GM12878 (cell line): Measurements from ENCODE around the gene GPHB5. TPM values are rescaled to one million over a fixed set of nuclear protein-coding genes. Genes with fewer than 3 reads are reported as not detected.

Experiments
- ATAC-seq: fragments of 200-7000 bp; cut with Tn5 transposase; 3 replicates; pipeline ENCODE4 v1.9.1; 2020; ENCODE audit warnings: mild to moderate bottlenecking, moderate library complexity
- BruUV-seq: library from RNA; stranded (reverse); fragments of 400-500 nt; replicated peaks from 2 replicates; lab custom pipeline; 2021; lab: Mats Ljungman, UMichigan
- CTCF ChIA-PET: fragments of 300-600 bp; sonication (Branson Sonifier 250); formaldehyde crosslinking; extraction: SDS; loops from one replicate; lab custom pipeline; 2021; ENCODE audit warnings: inconsistent platforms; lab: Yijun Ruan, JAX
- POLR2A ChIA-PET: fragments of 350-600 bp; formaldehyde crosslinking; extraction: SDS; loops from one replicate; lab custom pipeline; 2021; ENCODE audit warnings: inconsistent platforms; lab: Charles Lee
- RAD21 ChIA-PET: fragments of 300-600 bp; sonication (Branson Sonifier 250); formaldehyde crosslinking; loops from one replicate; lab custom pipeline; 2023; ENCODE audit warnings: antibody characterized with exemption; ENCODE audit not compliant: unreplicated experiment; lab: Charles Lee
- SMC1A ChIA-PET: fragments of 300-600 bp; sonication (Branson Sonifier 250); formaldehyde crosslinking; loops from one replicate; lab custom pipeline; 2023; ENCODE audit not compliant: unreplicated experiment, uncharacterized antibody; lab: Charles Lee
- DNase-seq: peaks from one replicate; pipeline ENCODE4 v3.0.0-alpha.2; 2011; ENCODE audit warnings: low read depth, low spot score
- FAIRE-seq: peaks from 3 replicates; lab custom pipeline; 2011; peaks lifted over from hg19 to GRCh38; lab: Jason Lieb, UNC
- H2AFZ ChIP-seq: 2 replicates; pipeline ENCODE4 v1.6.0; 2011; ENCODE audit warnings: low read depth, low read length, control low read depth; ENCODE audit not compliant: control insufficient read depth
- H3K27ac ChIP-seq: 2 replicates; pipeline ENCODE4 v1.5.1; 2011; ENCODE audit warnings: control low read depth; ENCODE audit not compliant: control insufficient read depth, insufficient read depth
- H3K27me3 ChIP-seq, 2 experiments: replicated peaks in 1 of 2; 2 replicates each; pipeline versions ENCODE4 v1.6.0 to v1.6.1; 2011; ENCODE audit warnings: low read length in 1 of 2; ENCODE audit not compliant: control insufficient read depth in 2 of 2, insufficient read depth in 2 of 2
- H3K36me3 ChIP-seq, 2 experiments: 2 replicates each; pipeline ENCODE4 v1.5.1; 2011; ENCODE audit warnings: low read length in 1 of 2; ENCODE audit not compliant: control insufficient read depth in 2 of 2, insufficient read depth in 2 of 2
- H3K4me1 ChIP-seq: 2 replicates; pipeline ENCODE4 v1.6.1; 2011; ENCODE audit warnings: mild to moderate bottlenecking, low read length, moderate library complexity, mixed read lengths; ENCODE audit not compliant: control insufficient read depth, insufficient read depth
- H3K4me2 ChIP-seq: 2 replicates; pipeline ENCODE4 v1.6.0; 2011; ENCODE audit warnings: control low read depth; ENCODE audit not compliant: control insufficient read depth, insufficient read depth
- H3K4me3 ChIP-seq: fragments of 200-600 bp; sonication (generic); 2 replicates; pipeline ENCODE4 v1.5.1; 2016
- H3K79me2 ChIP-seq: 2 replicates; pipeline ENCODE4 v1.6.0; 2011; ENCODE audit warnings: low read length; ENCODE audit not compliant: control insufficient read depth, insufficient read depth
- H3K9ac ChIP-seq: 2 replicates; pipeline ENCODE4 v1.8.0; 2011; ENCODE audit warnings: low read length, control low read depth, mixed read lengths; ENCODE audit not compliant: control insufficient read depth, insufficient read depth
- H3K9me3 ChIP-seq: replicated peaks from 3 replicates; pipeline ENCODE4 v1.5.1; 2011; ENCODE audit warnings: mild to moderate bottlenecking, low read length; ENCODE audit not compliant: control insufficient read depth, insufficient read depth
- H4K20me1 ChIP-seq: 2 replicates; pipeline ENCODE4 v1.6.0; 2011; ENCODE audit not compliant: control insufficient read depth, insufficient read depth
- SREBF2 ChIP-seq: IDR thresholded peaks from 2 replicates; pipeline ENCODE4 v1.6.1; 2012; ENCODE audit warnings: mild to moderate bottlenecking, low read length
- ZBTB4 ChIP-seq: fragments of 450-650 bp; formaldehyde crosslinking; IDR thresholded peaks from 2 replicates; pipeline ENCODE4 v1.4.0; 2022; ENCODE audit warnings: mild to moderate bottlenecking, moderate library complexity
- ZNF274 ChIP-seq: IDR thresholded peaks from one replicate; pipeline ENCODE4 v1.8.0; 2011; ENCODE audit not compliant: insufficient read length, insufficient read depth
- WGBS: methylation state at CpG from one replicate; pipeline ENCODE4 v1.1.6; 2016; ENCODE audit warnings: low lambda C conversion rate; ENCODE audit not compliant: insufficient replicate concordance, insufficient coverage; ENCODE audit errors: missing lambda C conversion rate; 5-methylcytosine and 5-hydroxymethylcytosine counted together
- in situ Hi-C: fragments of 300-500 bp; cut with MboI; formaldehyde crosslinking; loops from 9 replicates; pipeline ENCODE4 v1.14.3; 2018; ENCODE audit warnings: mixed read lengths
- intact Hi-C: fragments of 100-400 bp; cut with micrococcal nuclease; formaldehyde crosslinking; loops from one replicate; pipeline ENCODE4 v1.14.2; 2022; ENCODE audit not compliant: unreplicated experiment
- polyA plus RNA-seq, 11 experiments: library from polyadenylated mRNA; depleted of rRNA in 4 of 11; unstranded in 6 of 11; stranded (reverse) in 5 of 11; fragments of >200 nt; fragmentation: Nextera tagmentation in 4 of 11; fragmentation: Illumina TruSeq in 1 of 11; extraction: Ambion mirVana in 4 of 11; extraction: Trizol in 1 of 11; gene quantifications; 1 replicate in 1 of 11; 2 replicates in 10 of 11; pipeline versions ENCODE4 v1.2.1 to v1.2.3, GENCODE V29; 2011 to 2016; ENCODE audit warnings: inconsistent platforms in 2 of 11, missing spikeins in 2 of 11, low read depth in 1 of 11
- total RNA-seq, 4 experiments: library from RNA; depleted of rRNA in 3 of 4; stranded (reverse); fragments of >200 nt in 3 of 4; fragmentation: Illumina TruSeq in 1 of 4; extraction: Trizol in 1 of 4; gene quantifications; 2 replicates each; pipeline versions ENCODE4 v1.2.1 to v1.2.3, GENCODE V29; 2013 to 2021

The GPHB5 gene
- total and polyA plus RNA-seq, 10 of the 15 experiments (the other 5 are each of a cell fraction or from before 2014, with no cell fraction given): not detected

- ChIA-PET POLR2A (no interaction called here), CTCF (interaction anchor here (1.2 kb wide), 2 partner anchors 9 to 99 kb away, joined by 3 read pairs; no protein-coding TSS in a partner anchor), RAD21 (no interaction called here), SMC1A (no interaction called here)
- Histone ChIP-seq H4K20me1 (no peaks in the 10 kb centered on the region), H3K36me3 (no peaks in the 10 kb centered on the region), H3K4me3 (no peak overlapping the region), H3K9me3 (no peaks in the 10 kb centered on the region), H3K4me1 (no peaks in the 10 kb centered on the region), H3K4me2 (no peak overlapping the region), H3K27ac (no peak overlapping the region), H3K9ac (no peak overlapping the region), H3K79me2 (no peaks in the 10 kb centered on the region), H3K27me3 (peaks cover 2 to 3% of the 10 kb centered on the region in 2 experiments; a peak in 2 of 4 replicates), H2AFZ (no peak overlapping the region)
- in situ Hi-C loops: no loop called here
- 20% methylated on average over 8 of the region's 8 CpGs for WGBS
- TF ChIP-seq ZBTB4 (CRISPR knock-in tag) (no peak), SREBF2 (no peak), ZNF274 (no peak)
- intact Hi-C loops: no loop called here
- FAIRE-seq (no peak), ATAC-seq (no peak), DNase-seq (no peak)
- BruUV-seq: no TSS peak
Observed at GRCh38 chr14:63273717-63274655, 44.7 kb downstream of the GPHB5 start.
